PFSK-1 (cell line): ENCODE results near the gene SF3A1.

Experiments
- FOXP2 ChIP-seq: optimal IDR thresholded peaks from 2 replicates; pipeline ENCODE3; 2011; ENCODE audit warnings: borderline replicate concordance, control low read depth, inconsistent platforms; ENCODE audit not compliant: insufficient read depth; ENCODE audit errors: extremely low read length, extremely low read depth
- POLR2AphosphoS5 ChIP-seq: IDR thresholded peaks from 2 replicates; pipeline ENCODE4 v1.6.1; 2012; ENCODE audit warnings: low read depth, mild to moderate bottlenecking, control low read depth, low read length, moderate library complexity
- SIN3A ChIP-seq: IDR thresholded peaks from 2 replicates; pipeline ENCODE4 v1.6.1; 2012; ENCODE audit warnings: mild to moderate bottlenecking, low read length, moderate library complexity, borderline replicate concordance; ENCODE audit not compliant: insufficient read depth
- TAF1 ChIP-seq: IDR thresholded peaks from 2 replicates; pipeline ENCODE4 v1.6.1; 2012; ENCODE audit warnings: low read length, control low read depth, borderline replicate concordance; ENCODE audit not compliant: insufficient read depth
- TF ChIP-seq, protein P1 (sequence below), 2 experiments: IDR thresholded peaks; 2 replicates each; pipeline versions ENCODE4 v1.6.1 to v1.8.0; 2011 to 2012; ENCODE audit warnings: low read depth in 2 of 2, low read length in 2 of 2, control low read depth in 1 of 2, inconsistent platforms in 1 of 2, mild to moderate bottlenecking in 1 of 2, moderate library complexity in 1 of 2; ENCODE audit not compliant: insufficient read depth in 1 of 2

DNA sequence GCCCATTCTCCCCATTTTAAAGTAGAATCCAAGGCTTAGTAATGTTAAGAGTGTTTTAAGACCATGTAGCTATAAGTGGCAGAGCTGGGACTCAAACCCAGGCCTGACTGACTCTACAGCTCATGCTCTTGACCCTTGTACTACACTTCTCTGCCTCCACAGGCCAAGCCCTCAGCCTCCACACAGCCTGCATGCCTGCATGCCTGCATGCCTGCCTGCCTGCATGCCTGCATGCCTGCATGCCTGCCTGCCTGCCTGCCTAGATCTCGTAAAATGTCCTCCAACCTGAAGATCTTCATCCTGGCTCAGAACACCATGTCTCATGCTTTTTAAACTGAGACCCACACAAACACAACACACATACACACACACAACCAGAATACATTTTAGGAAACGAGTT lies 48.6 kb downstream of the SF3A1 start:
- TF ChIP-seq SIN3A (no peak), POLR2AphosphoS5 (no peak), TAF1 (no peak), FOXP2 (no peak)
- TF ChIP-seq, protein P1, sequence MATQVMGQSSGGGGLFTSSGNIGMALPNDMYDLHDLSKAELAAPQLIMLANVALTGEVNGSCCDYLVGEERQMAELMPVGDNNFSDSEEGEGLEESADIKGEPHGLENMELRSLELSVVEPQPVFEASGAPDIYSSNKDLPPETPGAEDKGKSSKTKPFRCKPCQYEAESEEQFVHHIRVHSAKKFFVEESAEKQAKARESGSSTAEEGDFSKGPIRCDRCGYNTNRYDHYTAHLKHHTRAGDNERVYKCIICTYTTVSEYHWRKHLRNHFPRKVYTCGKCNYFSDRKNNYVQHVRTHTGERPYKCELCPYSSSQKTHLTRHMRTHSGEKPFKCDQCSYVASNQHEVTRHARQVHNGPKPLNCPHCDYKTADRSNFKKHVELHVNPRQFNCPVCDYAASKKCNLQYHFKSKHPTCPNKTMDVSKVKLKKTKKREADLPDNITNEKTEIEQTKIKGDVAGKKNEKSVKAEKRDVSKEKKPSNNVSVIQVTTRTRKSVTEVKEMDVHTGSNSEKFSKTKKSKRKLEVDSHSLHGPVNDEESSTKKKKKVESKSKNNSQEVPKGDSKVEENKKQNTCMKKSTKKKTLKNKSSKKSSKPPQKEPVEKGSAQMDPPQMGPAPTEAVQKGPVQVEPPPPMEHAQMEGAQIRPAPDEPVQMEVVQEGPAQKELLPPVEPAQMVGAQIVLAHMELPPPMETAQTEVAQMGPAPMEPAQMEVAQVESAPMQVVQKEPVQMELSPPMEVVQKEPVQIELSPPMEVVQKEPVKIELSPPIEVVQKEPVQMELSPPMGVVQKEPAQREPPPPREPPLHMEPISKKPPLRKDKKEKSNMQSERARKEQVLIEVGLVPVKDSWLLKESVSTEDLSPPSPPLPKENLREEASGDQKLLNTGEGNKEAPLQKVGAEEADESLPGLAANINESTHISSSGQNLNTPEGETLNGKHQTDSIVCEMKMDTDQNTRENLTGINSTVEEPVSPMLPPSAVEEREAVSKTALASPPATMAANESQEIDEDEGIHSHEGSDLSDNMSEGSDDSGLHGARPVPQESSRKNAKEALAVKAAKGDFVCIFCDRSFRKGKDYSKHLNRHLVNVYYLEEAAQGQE (IDR thresholded peaks at IDR 0.05; ENCODE audit: insufficient read depth in 1 of 2, low read depth in 2 of 2, low read length in 2 of 2), result no peak
